ENCODE measurements around the gene ZNRF1.

ZNRF1 gene

GRCh38 chr16:75099738-75100602 lies 101.1 kb downstream of the ZNRF1 start:
- no peak for DNase-seq (ENCODE audit: low spot score)

- DNase-seq (ENCODE audit: low spot score), result no peak
These were observed 101.8 kb downstream of the ZNRF1 start for GRCh38 chr16:75100603-75100990.

GRCh38 chr16:75101635-75102034 lies 102.8 kb downstream of the ZNRF1 start:
- DNase-seq (ENCODE audit: low spot score), result no peak

- no peak for DNase-seq (ENCODE audit: low spot score)
These were observed 103.8 kb downstream of the ZNRF1 start for GRCh38 chr16:75102595-75102994.

- no peak for DNase-seq (ENCODE audit: low spot score)
These were observed 105.2 kb downstream of the ZNRF1 start for GRCh38 chr16:75103994-75104393.

GRCh38 chr16:75104836-75105235 lies 106.0 kb downstream of the ZNRF1 start:
- DNase-seq (ENCODE audit: low spot score), result no peak

- DNase-seq (ENCODE audit: low spot score), result no peak
These were observed 106.7 kb downstream of the ZNRF1 start for GRCh38 chr16:75105306-75106061.

GRCh38 chr16:75106351-75107274 lies 107.8 kb downstream of the ZNRF1 start:
- DNase-seq (ENCODE audit: low spot score), result no peak

- no peak for DNase-seq (ENCODE audit: low spot score)
These were observed 108.7 kb downstream of the ZNRF1 start for GRCh38 chr16:75107505-75107904.

- no peak for DNase-seq (ENCODE audit: low spot score)
These were observed 110.2 kb downstream of the ZNRF1 start for GRCh38 chr16:75108792-75109731.

- DNase-seq (ENCODE audit: low spot score), result no peak
These were observed 111.0 kb downstream of the ZNRF1 start for GRCh38 chr16:75109732-75110243.

- peak; percentile 90 for DNase-seq (ENCODE audit: low spot score)
These were observed 112.1 kb downstream of the ZNRF1 start for GRCh38 chr16:75110637-75111513.

GRCh38 chr16:75111514-75111940 lies 112.7 kb downstream of the ZNRF1 start:
- DNase-seq (ENCODE audit: low spot score), result no peak

- no peak for DNase-seq (ENCODE audit: low spot score)
These were observed 113.3 kb downstream of the ZNRF1 start for GRCh38 chr16:75111961-75112733.

GRCh38 chr16:75112734-75113491 lies 114.1 kb downstream of the ZNRF1 start:
- no peak for DNase-seq (ENCODE audit: low spot score)

GRCh38 chr16:75113541-75114121 lies 114.8 kb downstream of the ZNRF1 start:
- DNase-seq (ENCODE audit: low spot score), result no peak

- no peak for DNase-seq (ENCODE audit: low spot score)
These were observed 115.5 kb downstream of the ZNRF1 start for GRCh38 chr16:75114179-75114945.

Data from D341Med (cell line).